Spleen (tissue), 7 donors: Measurements from ENCODE around the gene GNG14.

Experiments
- CTCF ChIP-seq, 11 experiments: fragments of 200-600 bp in 7 of 11; fragments of 450-650 bp in 4 of 11; sonication (generic) in 4 of 11; IDR thresholded peaks in 8 of 11; conservative IDR thresholded peaks in 3 of 11; 1 replicate in 7 of 11; 2 replicates in 4 of 11; pipeline versions ENCODE4 v1.4.0 to v1.8.0; 2016 to 2021; ENCODE audit warnings: antibody characterized with exemption in 11 of 11, inconsistent platforms in 4 of 11, mild to moderate bottlenecking in 1 of 11
- POLR2A ChIP-seq, 3 donors: fragments of 450-650 bp; IDR thresholded peaks; one replicate each; pipeline ENCODE4 v1.5.1; 2017; ENCODE audit warnings: antibody characterized with exemption in 3 of 3, mild to moderate bottlenecking in 1 of 3
- POLR2AphosphoS5 ChIP-seq, 3 donors: sonication (generic); formaldehyde crosslinking; IDR thresholded peaks; one replicate each; pipeline ENCODE4 v1.5.1; 2017; ENCODE audit warnings: antibody characterized with exemption in 3 of 3
- donor health status: DM: no; HTN: no; CAD: no; lungs with moderate emphysema.
- donor health status: DM: no; HTN: no; CAD: no.
- donor health status: DM: no; HTN: no; CAD: no.

- TF ChIP-seq CTCF (IDR thresholded peaks at IDR 0.05 in 8 of 11, conservative IDR thresholded peaks at IDR 0.05 in 3 of 11) (no peak), POLR2A (IDR thresholded peaks at IDR 0.05) (no peak), POLR2AphosphoS5 (IDR thresholded peaks at IDR 0.05) (no peak)
Measured at GRCh38 chr19:12641456-12641855, 46.3 kb upstream of the GNG14 start.
